HG03342 (cell line): Measurements from ENCODE around the gene MYB.
"Not testable (repeated sequence)": the region's sequence is repeated elsewhere in the genome, so short reads cannot be mapped to it uniquely, and the experiment has no call there.

Source experiments
- ATAC-seq: cut with Tn5 transposase; IDR thresholded peaks from one replicate; pipeline ENCODE4 v1.9.1; 2021; ENCODE audit warnings: mild to moderate bottlenecking, moderate library complexity; ENCODE audit not compliant: unreplicated experiment

MYB gene

DNA sequence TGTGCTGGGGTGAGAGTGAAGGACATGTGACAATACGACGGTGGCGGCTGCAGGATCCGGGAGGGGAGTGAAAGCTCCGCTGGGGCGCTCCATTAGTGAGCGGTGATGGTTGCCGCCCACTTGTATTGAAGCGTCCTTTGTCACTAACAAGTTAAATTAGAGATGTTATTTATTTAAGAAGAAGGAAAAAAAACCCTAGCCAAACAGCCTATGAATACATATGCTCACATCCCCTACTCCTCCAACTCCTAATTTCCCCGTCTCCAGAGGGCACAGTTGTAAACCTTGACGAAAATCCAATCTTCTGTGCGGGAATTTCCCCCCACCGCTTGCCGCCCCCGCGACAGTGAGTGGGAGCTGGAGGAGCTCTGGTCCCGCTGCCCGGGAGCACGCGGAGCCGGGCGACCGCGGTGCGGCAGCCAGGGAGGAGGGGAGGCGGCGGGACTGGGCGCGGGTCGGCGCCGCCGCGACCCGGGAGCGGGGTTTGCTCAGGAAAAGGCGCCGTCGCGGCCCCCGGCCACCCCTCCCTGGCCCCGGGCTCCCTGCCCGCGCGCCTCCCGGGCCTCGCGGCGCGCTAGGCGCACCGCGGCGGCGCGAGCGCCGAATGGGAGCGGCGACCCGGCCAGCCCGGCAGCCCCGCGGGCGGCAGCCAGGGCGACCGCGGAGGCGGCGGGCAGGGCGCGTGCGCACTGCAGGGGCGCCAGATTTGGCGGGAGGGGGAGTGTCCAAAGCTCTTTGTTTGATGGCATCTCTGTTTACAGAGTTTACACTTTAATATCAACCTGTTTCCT is at the start of gene MYB:
MYB (plus strand) TSS at position 767 of the 791 bp plus-strand sequence. CDS start 206 bp downstream, outside the sequence.
- peak; percentile 34 for ATAC-seq

DNA sequence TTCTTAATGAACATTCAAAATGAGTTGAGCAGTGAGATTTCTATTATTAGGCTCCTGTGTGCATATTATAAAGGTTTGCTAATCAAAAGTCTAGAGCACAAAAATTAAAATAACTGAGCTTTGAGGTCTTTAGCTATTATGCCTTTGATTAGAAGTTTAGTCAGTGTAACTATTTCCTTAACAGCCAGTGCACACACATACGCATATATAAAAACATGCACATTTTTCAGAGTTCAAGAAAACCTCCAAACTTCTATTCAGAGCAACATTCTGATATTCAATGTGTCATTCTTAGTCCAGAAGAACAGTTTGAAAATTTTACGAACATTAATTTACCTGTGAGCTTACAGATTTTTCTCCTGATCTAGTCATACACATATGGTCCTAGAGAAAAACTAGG is 48.3 kb upstream of the MYB start:
- ATAC-seq: no peak

GRCh38 chr6:135135835-135136234 is 45.3 kb upstream of the MYB start:
- ATAC-seq: no peak

DNA sequence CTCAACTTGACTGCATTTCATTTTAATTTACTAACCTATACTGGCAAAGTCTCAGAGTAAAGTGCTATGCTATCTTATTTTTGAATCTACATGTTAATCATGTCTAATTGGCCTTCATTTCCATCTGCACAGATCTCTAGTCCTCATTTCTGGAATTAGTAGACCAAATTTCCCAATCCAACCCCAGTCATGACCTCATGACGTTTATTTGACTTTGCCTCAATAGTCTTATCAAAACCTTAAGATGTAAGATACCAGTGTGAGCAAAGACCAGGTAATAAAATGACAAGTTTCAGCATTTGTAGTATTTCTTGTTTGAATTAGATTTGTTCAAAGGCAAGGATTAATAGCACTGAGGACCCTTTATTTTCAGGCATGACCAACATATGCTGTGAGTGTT is 43.3 kb upstream of the MYB start:
- ATAC-seq: no peak

DNA sequence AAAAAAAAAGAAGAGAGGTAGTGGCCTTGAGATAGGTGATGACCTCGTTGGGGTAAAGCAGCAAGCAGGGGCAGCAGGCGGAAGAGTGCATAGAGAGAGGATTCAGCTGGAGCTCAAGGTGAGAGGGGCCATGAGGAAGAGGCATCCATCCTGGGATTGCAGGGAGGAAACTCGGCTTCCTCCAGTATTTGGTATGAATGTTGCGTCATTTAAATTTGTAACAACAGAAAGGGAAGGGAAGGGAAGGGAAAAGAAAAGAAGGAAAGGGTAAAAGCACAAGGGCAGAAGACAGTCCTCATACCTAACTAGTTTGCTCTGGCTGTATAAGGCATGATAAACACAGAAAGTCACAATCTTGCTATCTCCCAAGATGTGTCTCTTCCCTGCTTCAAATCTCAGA is 39.9 kb upstream of the MYB start:
- no peak for ATAC-seq

GRCh38 chr6:135141728-135142127 is 39.4 kb upstream of the MYB start:
- peak; percentile 44 for ATAC-seq

DNA sequence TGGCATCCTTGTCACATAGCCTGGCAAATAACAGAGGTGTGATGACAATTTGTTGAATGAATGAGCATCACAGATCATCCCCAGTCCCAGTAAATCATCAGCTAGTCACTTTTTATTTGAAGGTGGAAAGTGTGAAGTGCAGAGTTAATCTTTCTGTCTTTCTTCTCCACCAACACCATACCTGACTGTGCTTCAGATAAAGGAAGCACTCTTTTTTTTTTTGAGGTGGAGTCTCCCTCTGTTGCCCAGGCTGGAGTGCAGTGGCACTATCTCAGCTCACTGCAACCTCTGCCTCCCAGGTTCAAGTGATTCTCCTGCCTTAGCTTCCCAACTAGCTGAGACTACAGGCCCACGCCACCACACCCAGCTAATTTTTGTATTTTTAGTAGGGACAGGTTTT is 38.9 kb upstream of the MYB start:
- ATAC-seq: not testable (repeated sequence)

- ATAC-seq: no peak
Observed at GRCh38 chr6:135144673-135145062, 36.4 kb upstream of the MYB start.

GRCh38 chr6:135145063-135145800 is 35.9 kb upstream of the MYB start:
- peak; percentile 42 for ATAC-seq

GRCh38 chr6:135146162-135146934 is 34.8 kb upstream of the MYB start:
- no peak for ATAC-seq

GRCh38 chr6:135147637-135148592 is 33.2 kb upstream of the MYB start:
- ATAC-seq: no peak

- ATAC-seq: no peak
Observed at GRCh38 chr6:135148889-135149288, 32.2 kb upstream of the MYB start.

DNA sequence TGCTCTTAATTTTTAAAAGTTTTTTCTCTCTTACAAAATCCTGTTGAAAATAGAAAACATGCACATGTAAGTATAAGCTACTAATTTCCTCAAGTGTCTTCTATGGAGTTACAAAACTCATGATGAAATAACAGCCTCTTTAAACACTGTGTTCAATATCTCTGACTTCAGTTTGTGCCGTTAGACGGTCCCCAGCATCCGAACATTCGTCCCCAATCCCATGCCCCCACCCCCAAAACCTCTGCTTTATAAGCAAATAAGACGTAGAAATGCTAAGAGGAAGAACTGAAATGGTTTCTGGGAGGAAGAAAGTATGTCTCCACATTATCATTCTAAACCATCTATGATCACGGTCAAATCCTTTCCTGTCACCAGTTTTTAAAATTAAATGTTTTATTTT is 31.7 kb upstream of the MYB start:
- no peak for ATAC-seq

- ATAC-seq: not testable (repeated sequence)
Observed at GRCh38 chr6:135150481-135150880, 30.6 kb upstream of the MYB start.

DNA sequence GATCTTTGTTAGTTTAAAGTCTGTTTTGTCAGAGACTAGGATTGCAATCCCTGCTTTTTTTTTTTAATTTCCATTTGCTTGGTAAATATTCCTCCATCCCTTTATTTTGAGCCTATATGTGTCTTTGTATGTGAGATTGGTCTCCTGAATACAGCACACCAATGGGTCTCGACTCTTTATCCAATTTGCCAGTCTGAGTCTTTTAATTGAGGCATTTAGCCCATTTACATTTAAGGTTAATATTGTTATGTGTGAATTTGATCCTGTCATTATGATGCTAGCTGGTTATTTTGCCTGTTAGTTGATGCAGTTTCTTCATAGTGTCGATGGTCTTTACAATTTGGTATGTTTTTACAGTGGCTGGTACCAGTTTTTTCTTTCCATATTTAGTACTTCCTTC is 27.0 kb upstream of the MYB start:
- not testable (repeated sequence) for ATAC-seq

DNA sequence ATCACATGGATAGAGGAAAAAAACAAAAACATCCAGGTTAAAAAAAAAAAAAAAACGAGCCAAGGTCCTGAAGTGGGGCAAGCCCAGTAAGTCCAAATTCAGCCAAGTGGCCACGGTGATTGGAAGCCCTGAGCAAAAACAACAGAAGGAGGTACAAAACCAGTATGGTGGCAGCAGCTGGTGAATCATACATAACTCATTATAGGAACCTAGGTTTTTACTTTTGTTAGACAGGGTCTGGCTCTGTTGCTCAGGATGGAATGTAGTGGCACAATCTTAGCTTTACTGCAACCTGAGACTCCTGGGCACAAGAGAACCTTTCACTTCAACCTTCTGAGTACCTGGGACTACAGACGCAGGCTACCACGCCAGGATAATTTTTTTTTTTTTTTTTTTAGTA is 22.7 kb upstream of the MYB start:
- ATAC-seq: no peak

DNA sequence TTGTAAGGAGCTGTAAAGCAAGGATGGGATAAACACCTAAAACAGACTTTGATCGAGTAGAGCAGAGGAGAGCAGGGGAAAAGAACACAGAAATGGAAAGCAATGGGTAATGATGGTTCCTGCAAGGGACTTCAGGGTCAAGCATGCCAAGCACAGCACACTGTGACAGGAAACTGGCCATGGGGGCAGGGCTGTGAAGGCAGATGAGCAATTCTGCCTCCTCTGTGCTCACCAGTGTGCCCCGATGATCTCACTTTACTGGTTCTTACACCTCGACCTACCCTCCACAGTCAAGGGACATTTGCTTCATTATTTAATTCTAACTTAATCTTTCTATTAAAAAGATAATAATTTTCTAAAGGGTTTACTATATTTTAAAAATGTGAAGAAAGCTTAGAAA is 21.6 kb upstream of the MYB start:
- no peak for ATAC-seq

DNA sequence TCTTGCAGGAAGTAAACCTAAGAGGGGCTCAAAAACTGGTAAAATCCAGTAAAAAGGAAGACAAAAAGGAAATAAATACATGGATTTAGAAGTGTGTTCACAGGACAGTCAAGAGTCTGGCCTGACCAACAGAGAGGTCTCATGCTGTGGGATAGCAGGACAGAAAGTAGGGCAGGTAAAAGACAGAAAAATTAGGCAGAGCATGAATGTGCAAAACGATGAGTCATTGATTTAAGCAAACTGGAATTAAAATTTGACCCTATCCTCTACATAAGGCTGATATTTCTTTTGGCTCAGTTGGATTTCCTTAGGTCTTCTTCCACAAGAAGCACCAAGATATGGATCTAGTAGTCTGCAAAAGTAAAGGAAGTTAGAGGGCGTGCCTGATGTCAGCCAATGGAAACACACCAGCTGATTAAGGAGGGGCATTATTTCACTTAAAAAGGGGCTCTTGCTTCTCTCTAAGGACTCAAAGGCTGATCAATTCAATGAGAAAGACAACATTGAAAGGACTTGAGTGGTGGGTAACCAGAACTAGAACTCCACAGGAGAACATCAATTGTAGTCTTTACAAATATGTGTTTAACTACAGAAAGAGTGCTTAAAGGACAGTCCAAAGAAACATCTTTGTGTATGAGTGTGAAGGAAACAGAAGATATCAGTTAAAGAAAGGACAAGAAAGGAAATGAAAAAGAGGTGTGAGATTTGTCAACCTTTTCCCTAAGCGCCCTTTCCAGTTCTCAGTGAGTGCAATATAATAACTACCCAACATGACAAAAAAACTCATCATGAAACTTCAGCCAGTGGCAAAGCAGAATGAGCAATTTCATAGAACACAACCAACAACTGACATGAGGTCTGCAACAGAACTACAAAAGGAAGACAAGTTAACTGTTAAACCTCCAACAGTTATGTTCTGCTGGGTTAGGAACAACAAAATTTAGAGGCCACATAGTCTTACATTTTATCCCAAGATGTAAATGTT is 19.4 kb upstream of the MYB start:
- no peak for ATAC-seq
